Measurements from ENCODE around the gene RFX6. TPM values are rescaled to one million over a fixed set of nuclear protein-coding genes. Genes with fewer than 3 reads are reported as not detected.

The RFX6 gene
- total and polyA plus RNA-seq, 10 donors: not detected

DNA sequence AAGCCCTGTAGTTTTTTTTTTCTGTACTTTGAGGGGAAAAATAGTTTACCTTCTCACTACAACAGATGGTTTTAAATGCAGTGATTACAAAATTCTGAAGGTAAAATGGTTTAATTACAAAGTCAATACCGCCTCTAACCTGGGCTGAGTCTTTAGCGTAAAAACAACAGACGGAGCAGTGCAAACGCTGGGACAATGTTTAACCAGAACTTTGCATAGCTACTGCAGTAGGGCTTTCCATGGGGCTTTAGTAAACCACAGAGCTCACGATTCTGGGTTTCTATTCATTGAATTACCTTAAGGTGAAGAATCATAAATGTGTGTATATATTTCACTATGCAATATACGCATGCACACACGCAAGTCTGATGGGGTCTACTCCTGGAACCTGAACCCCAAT, 77.9 kb downstream of the RFX6 start:
- intact Hi-C loops (cut with DNase I; ENCODE audit: low total_unique reads): no loop called here
- Histone ChIP-seq H3K27ac (no peak overlapping the region), H3K4me1 (no peaks in the 10 kb centered on the region), H3K27me3 (replicated peaks in 1 of 7) (no peaks in the 10 kb centered on the region), H3K4me3 (no peak overlapping the region), H3K9me3 (no peaks in the 10 kb centered on the region), H3K36me3 (no peaks in the 10 kb centered on the region)
- TF ChIP-seq POLR2A (IDR thresholded peaks at IDR 0.05): no peak
- TF ChIP-seq, protein P1, sequence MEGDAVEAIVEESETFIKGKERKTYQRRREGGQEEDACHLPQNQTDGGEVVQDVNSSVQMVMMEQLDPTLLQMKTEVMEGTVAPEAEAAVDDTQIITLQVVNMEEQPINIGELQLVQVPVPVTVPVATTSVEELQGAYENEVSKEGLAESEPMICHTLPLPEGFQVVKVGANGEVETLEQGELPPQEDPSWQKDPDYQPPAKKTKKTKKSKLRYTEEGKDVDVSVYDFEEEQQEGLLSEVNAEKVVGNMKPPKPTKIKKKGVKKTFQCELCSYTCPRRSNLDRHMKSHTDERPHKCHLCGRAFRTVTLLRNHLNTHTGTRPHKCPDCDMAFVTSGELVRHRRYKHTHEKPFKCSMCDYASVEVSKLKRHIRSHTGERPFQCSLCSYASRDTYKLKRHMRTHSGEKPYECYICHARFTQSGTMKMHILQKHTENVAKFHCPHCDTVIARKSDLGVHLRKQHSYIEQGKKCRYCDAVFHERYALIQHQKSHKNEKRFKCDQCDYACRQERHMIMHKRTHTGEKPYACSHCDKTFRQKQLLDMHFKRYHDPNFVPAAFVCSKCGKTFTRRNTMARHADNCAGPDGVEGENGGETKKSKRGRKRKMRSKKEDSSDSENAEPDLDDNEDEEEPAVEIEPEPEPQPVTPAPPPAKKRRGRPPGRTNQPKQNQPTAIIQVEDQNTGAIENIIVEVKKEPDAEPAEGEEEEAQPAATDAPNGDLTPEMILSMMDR (IDR thresholded peaks at IDR 0.05 in 8 of 11, conservative IDR thresholded peaks at IDR 0.05 in 3 of 11): no peak
- no peak for TF ChIP-seq POLR2AphosphoS5 (IDR thresholded peaks at IDR 0.05)
- 79 to 87% (median 85%) methylated on average over 7 of the region's 7 CpGs for WGBS, 5 donors
- no peak for DNase-seq

DNA sequence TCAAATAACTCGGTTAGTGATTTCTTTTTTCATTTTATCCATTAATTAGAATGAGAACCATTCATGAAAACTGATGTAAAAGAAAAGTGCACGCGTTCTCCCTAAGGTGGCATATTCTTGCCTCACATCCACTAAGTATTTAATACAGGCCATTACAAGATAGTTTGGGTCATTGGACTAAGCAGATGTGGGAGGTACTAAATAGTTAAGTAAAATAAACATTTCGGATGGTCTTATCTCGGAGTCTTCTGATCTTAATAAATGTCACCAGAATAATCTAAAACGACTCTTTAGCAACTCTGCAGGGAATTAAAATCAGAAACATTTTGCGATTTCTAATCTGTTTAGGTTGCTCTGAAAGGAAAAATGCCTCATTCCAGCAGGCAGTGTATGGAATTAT, 78.7 kb downstream of the RFX6 start:
- intact Hi-C loops (cut with DNase I; ENCODE audit: low total_unique reads): no loop called here
- H3K27me3 ChIP-seq (replicated peaks in 1 of 7): no peaks in the 10 kb centered on the region
- no peak for DNase-seq
- WGBS, 5 donors: 70 to 81% (median 74%) methylated on average over 7 of the region's 7 CpGs
- TF ChIP-seq, protein P1 (IDR thresholded peaks at IDR 0.05 in 8 of 11, conservative IDR thresholded peaks at IDR 0.05 in 3 of 11): no peak
- TF ChIP-seq POLR2AphosphoS5 (IDR thresholded peaks at IDR 0.05) (no peak), POLR2A (IDR thresholded peaks at IDR 0.05) (no peak)
- no peaks in the 10 kb centered on the region for H3K9me3 ChIP-seq
- H3K36me3 ChIP-seq: no peaks in the 10 kb centered on the region
- H3K4me1 ChIP-seq: no peaks in the 10 kb centered on the region
- no peak overlapping the region for H3K27ac ChIP-seq
- no peak overlapping the region for H3K4me3 ChIP-seq

DNA sequence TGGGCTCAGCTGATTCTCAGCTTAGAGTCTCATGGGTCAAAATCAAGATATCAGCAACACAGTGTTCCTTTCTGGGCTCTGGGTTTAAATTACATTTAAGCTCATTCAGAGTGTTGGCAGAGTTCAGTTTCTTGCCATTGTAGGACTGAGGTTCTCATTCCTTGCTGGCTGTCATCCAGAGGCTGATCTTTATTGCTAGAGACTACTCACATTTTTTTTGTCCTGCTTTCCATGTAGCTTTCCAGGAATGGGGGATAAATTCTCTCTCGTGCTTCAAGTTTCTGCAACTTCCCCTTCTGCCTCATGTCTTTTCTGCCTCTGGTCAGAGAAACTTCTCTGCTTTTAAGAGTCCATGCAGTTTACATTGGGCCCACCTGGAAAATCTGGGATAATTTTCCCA, 86.9 kb downstream of the RFX6 start:
- WGBS, 5 donors: 27 to 43% (median 32%) methylated on average over 1 of the region's 1 CpG
- no peaks in the 10 kb centered on the region for H3K36me3 ChIP-seq
- H3K9me3 ChIP-seq: no peaks in the 10 kb centered on the region

DNA sequence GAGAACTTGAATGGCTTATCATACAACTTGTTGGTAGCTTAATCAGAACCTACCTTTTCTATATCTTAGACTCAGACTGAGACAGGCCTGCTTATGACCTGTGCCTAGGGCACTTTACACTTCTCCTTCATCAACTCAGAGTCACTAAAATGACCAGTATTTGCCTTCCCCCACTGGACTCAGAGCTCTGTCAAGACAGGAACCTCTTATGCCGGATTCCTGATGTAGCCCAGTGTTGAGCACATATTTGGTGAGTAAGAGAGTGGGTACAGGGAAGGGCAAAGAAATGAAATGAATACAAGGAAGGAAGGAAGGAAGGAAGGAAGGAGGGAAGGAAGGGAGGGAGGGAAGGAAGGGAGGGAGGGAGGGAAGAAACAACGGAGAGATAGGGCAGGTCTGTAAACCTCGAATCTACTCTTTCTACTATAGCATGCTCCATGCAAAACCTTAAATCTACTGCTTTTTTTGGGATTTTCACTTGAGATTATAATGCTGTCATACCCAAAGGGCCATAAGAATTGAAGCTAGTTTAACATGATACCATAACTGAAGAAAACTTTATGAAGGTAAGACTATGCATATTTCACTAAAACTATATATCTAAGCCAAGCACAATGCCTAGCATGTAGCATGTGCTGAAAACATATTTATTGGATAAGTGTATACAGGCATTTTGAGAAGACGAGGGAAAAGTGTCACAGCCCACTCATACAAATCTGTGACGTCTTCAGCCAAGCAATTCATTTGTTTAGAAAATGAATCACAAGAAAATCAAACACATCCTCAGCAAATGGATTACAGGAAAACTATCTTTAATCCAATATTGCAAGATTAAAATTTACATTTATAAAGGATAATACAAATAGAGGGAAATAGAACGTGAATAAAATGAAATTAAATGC, 89.9 kb downstream of the RFX6 start:
- H3K4me1 ChIP-seq: no peaks in the 10 kb centered on the region
- no peaks in the 10 kb centered on the region for H3K36me3 ChIP-seq
- peaks cover 0 to 19% (median 0%) of the 10 kb centered on the region in 7 donors for H3K27me3 ChIP-seq (replicated peaks in 1 of 7)
- no peak for TF ChIP-seq POLR2AphosphoS5 (IDR thresholded peaks at IDR 0.05)
- DNase-seq: no peak
- no peak overlapping the region for H3K27ac ChIP-seq
- H3K9me3 ChIP-seq: no peaks in the 10 kb centered on the region
- no peak overlapping the region for H3K4me3 ChIP-seq
- WGBS, 5 donors: 59 to 66% (median 62%) methylated on average over 6 of the region's 6 CpGs
- intact Hi-C loops (cut with DNase I; ENCODE audit: low total_unique reads): loop anchor here (10.0 kb wide), 1 partner anchor 172 kb away; no protein-coding TSS in a partner anchor

More for the DNA sequence above, 86.9 kb downstream of the RFX6 start:
- no peaks in the 10 kb centered on the region for H3K4me1 ChIP-seq
- peaks cover 0 to 14% (median 0%) of the 10 kb centered on the region in 7 donors for H3K27me3 ChIP-seq (replicated peaks in 1 of 7)
- H3K4me3 ChIP-seq: no peak overlapping the region
- DNase-seq: no peak
- no peak overlapping the region for H3K27ac ChIP-seq
- TF ChIP-seq POLR2A (IDR thresholded peaks at IDR 0.05): no peak
- TF ChIP-seq POLR2AphosphoS5 (IDR thresholded peaks at IDR 0.05): no peak
- intact Hi-C loops (cut with DNase I; ENCODE audit: low total_unique reads): loop anchor here (10.0 kb wide), 1 partner anchor 169 kb away; no protein-coding TSS in a partner anchor

DNA sequence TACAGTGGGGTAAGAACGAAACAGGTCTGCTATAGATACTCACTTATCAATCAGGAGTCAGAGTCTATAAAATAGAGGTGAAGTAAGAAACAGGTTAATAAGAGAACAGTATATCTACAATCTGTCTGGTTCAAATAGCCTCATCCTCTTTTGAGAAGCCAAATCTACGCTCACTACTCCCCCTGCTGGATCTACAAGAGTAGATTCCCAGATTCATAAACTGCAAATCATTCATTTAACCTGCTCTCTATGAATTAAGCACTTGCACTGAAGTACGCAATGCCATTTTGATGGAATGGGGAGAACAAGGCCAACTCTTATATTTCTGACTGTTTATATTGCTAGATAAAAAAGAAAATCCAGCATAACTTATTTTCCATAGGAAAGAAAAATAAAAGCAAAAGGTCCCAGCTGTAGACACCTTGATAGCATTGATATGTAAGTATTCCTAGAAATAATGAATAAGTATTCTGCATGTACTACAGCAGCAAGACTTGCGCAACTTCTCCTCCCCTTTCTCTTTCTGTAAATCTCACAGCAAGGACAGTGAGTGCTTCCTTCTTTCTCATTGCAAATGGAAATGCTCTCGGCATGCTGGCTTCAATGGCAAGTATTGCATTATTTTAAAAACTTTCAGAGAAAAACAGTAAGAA, 92.3 kb downstream of the RFX6 start:
- peaks cover 0 to 12% (median 0%) of the 10 kb centered on the region in 7 donors for H3K27me3 ChIP-seq (replicated peaks in 1 of 7)

More for the DNA sequence above, 92.3 kb downstream of the RFX6 start:
- WGBS, 5 donors: 25 to 31% (median 28%) methylated on average over 5 of the region's 5 CpGs
- no peaks in the 10 kb centered on the region for H3K9me3 ChIP-seq
- H3K4me1 ChIP-seq: no peaks in the 10 kb centered on the region
- TF ChIP-seq, protein P1 (IDR thresholded peaks at IDR 0.05 in 8 of 11, conservative IDR thresholded peaks at IDR 0.05 in 3 of 11): peak in 8 of 11 experiments; percentile 17 to 61 (median 45)
- no peak for TF ChIP-seq POLR2AphosphoS5 (IDR thresholded peaks at IDR 0.05)
- TF ChIP-seq POLR2A (IDR thresholded peaks at IDR 0.05): no peak
- no peak for DNase-seq
- no peak overlapping the region for H3K27ac ChIP-seq
- H3K36me3 ChIP-seq: no peaks in the 10 kb centered on the region
- intact Hi-C loops (cut with DNase I; ENCODE audit: low total_unique reads): loop anchor here (10.0 kb wide), 1 partner anchor 175 kb away; no protein-coding TSS in a partner anchor
- no peak overlapping the region for H3K4me3 ChIP-seq

All from spleen (tissue), 11 donors.